8988T (cell line): ENCODE results near the gene E2F8.

Source experiments
- DNase-seq: peaks from one replicate; pipeline ENCODE4 v3.0.0; 2011

The E2F8 gene

DNA sequence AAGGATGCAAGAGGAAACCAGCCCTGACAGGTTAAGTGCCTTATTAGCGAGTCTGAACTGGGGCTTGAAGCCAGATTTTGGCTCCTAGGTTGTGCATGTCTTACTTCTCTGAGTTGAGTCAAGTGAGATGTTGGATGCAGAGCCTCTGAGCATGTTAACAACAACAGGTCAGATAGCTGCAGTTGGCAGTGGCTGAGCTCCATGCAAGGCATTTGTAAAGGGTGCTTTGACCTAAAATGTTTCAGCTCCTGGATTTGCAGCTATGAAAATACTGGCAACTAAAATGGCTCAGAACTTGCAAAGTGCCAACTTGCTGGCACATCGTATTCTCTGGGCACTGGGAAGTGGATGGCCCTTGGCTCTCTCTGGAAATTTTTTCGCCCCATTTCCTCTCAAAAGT is 22.5 kb downstream of the E2F8 start:
- DNase-seq = no peak

DNA sequence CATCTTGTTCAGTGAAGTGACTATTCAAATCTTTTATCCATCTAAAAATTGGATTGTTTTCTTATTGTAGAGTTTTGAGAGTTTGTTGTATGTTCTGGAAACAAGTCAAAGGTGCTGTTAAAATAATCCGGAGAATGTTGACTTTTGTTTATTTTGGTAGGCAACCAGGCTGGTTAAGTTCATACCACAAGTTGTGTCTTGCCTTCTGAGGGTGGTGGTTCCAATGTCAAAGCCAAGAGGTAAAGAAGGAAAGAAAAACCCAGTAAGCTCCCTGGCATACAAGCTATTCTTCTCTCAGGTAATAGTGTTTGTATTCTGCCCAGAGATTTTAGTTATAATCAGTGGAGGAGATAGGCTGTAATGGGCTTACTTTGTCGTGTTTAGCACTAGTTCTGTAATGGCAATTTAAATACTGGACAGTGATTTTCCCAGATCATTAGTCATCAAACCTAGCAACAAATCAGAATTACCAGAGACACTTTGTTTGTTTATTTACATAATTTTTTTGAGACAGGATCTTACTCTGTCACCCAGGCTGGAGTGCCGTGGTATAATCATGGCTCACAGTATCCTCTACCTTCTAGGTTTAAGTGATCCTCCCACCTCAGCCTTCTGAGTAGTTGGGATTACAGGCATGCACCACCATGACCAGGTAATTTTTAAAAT is 23.9 kb downstream of the E2F8 start:
- DNase-seq = no peak

DNA sequence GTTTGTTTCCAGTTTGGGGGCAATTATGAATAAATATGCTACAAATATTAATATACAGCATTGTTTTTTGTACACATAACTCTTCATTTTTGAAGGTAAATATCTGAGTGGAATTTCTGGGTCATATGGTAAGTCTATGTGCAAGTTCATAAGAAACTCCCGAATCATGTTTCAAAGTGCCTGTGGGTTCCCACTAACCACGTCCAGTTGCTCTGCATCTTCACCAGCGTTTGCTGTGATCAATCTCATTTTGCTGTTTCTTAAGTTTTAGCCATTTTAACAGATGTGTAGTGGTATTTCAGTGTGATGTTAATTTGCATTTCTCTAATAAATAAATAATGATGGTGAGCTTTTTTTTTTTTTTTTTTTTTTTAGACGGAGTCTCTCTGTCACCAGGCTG is 24.7 kb downstream of the E2F8 start:
- no peak for DNase-seq

DNA sequence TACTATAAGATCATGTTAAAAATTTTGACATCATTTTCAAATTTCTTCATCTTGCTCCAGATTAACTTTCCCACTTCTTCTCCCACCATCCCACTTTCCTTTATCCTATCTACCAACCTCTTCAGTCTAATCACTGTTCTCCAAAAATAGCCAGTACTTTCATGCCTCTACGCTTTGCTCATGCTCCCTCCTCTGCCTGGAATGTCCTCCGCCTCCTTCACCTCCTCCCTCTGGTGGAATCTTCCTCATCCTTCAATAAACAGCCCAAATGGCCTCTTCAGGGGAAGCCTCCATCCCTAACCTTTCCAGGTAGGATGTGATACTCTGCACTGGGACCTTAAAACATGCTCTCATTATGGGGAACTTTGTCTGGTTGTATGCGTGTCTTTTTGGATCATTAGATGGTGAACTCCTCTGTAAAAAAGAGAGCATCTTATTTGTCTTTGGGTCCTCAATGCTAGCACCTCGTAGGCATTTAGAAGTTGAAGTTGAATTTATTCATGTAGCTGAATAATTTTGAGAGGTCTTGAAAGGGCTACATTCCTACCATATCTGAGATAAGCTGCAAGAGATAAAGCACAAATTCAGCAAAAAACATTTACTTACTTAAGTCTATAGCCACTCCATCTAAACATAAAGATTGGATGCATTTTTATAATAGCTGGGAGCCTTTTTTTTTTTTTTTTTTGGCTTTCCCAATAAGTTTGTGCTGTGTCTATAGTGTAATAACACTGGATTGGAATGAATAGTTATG is 31.0 kb downstream of the E2F8 start:
- no peak for DNase-seq

DNA sequence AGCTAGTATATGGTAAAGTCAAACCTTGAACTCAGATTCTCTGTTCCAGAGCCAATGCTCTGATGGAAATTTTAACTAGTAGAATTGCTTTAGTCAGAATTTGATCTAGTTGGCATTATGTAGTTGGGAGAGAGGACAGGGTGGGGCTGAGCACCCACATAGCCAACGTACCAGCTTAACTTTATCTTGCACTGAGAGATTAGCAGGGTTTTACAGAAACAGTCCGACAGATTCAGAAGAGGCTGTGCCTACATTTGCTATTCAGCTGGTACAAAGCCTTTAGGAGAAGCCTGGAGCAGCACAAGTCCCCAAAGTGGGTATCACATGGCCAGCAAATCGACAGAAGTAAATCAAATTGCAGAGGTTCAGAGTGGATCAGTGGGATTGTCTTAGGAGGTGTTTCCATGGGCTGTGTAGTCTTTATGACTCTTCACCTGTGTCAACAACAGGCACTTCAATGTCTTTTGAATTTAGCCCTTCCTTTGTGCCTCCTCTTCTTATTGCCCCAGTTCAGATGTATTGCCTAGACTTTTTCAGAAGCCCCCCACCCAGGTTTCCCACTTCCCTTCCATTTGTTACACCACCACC is 31.7 kb downstream of the E2F8 start:
- no peak for DNase-seq

DNA sequence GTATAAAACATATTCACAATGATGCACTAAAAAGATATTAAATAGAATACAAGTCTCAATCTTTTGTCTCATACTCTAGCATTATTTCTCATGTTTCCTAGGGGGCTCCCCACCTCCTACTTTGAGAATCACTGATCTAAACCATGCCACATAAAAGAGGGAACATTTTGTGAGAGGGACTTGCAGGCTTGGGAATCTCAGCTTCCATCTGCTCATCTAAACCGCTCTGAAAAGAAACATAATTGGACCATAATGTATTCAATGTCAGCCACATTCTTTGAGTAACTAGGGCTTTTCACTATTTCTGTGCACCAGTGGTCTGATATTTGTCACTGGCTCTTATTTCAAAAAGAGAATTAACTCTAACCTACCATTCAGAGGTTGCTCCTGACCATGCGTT is 32.6 kb downstream of the E2F8 start:
- no peak for DNase-seq

DNA sequence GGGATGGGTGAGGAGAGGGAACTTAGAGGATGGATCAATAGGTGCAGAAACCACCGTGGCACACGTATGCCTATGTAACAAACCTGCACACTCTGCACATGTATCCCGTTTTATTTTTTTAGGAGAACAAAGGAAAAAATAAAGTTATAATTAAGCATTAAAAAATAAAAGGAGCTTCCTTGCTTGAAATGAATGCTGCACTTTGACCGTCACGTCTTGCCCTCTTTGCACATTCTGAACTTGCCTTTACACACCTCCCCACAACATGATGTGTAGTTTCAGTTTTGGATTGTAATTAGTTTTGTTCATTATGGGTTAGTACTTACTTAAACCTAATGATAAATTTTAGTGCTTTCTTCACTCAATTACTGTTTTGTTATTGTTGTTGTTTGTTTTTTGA is 35.9 kb downstream of the E2F8 start:
- DNase-seq = no peak

DNA sequence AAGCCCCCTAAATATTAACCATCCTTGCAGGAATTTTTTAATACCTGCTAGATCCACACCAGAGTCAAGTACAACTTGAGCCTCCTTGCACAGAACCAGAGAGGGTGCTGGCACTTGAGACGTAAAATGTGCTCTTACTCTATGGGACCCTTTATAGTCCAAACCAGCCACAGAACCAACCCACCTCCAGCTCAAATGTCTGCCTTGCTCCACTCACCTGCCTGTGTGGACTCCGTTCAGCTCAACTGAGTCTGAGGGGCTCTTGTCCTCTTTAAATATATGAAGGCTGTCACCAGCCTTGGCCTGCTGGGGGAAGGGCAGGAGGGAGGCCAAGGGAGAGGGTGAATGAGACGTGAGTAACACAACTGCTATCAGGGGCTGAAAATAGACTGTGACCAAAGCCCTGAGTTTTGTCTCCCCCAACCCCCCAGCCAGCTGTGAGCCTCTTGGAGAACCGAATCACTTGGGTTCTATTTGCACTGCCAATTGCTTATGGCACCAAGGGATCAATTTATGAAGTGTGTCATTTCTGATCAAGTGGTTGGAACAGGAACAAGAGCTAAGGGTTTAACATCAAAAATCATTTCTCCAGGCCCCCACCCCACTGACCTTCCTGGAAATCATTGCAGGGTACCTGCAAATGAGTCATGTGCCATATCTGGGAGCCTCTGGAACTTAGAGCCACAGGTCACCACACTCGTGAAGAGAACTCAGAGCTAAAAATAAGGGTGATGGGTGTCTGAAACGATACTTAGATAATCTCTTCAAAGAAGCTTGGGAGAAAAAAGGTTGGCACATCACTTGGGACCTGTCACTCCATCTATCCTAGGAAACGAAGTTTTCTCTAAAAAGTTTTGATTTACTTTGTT is 38.8 kb downstream of the E2F8 start, which contains the start of gene CSRP3:
TSS of gene CSRP3 (minus strand) at position 247 of the 869 bp plus-strand sequence. CDS start 9,535 bp downstream, outside the sequence.
- DNase-seq = no peak

DNA sequence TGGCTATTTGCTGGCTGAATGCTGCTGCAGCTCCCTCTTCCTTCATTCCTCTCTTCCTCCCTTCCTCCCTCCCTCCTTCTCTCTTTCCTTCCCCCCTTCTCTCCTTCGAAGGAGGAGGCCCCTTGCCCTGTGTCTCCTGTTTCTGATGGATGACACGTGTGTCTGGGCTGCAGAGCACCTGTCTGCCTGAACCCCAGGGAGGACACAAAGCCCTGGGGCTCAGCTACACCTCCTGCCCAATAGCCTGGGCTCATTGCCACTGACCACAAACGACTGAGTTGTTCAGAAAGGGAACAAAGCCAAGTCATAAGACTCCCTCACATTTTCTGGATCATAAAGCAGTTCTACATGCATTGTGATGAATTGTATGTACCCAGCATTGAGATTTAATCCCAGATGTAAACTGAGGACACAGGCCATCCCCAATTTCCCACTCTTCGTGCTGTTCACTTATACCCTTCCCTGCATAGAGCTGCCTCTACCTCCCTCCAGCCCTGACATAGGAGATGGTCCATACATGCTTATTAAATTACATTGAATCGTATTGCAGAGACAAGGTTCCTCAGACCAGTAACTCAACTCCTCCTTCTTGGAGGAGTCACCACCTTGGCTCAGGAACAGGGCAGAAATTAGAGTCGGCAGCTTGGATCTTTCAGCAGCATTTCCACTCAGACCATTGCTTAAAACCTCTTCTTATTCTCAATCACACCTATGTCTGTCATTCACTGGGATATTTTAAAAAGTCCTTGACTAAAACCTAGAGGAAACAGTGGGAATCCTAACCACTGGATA is 40.1 kb downstream of the E2F8 start:
- DNase-seq = no peak

DNA sequence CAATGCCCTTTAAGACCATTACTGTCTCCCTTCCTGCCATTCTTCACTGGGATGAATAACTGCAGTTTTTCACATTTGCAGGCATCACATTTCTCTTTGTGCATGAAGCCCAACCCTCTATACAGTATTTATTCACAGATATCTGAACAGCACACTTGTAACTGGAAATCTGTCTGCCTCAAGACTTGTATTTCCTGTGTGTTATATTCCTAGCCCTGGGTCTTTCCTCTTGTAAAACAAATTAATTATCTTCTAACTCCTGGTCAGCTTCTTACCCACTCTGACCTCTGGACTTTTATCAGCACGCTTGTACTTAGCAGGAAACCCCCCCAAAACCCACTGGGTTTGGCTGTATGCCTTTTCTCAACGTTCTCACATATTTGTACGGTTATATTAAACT is 41.0 kb downstream of the E2F8 start:
- DNase-seq = no peak

DNA sequence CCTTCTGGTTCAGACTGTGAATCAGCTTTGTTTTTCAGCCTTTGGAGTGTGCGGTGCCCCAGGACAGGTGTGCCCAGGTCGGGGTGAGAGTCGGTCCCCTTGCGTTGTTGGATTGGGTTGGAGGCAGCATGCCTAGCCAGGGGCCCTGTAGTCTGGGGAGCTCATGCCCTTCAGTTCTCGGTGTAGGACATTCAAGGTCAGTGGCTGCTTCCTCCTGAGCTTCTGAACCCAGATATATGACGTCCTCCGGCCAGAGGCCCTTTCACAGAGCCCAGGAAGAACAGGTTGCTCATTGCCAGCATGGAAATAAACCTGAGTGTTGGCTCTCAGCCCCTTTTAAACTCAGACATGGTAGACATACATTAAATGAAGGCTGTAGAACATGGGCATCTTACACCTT is 41.7 kb downstream of the E2F8 start:
- no peak for DNase-seq

DNA sequence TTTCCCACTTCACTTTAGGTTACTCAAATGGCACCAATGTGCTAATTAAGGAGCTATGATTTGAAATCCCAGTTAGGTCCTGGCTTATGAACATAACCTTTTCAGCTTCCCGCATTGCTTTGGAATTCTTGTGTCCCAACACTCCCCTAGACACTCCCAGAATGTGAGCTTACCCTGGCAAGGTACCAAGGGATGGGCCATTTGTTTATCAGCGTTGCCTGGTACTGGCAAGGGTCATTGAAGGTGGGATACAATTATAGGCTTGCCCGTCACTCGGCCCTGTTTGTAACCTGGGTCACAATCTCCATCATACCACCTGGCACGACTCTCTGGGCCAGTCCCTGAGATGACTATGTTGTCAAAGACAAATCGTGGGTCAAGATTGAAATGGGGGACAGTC is 44.3 kb downstream of the E2F8 start:
- DNase-seq = no peak

DNA sequence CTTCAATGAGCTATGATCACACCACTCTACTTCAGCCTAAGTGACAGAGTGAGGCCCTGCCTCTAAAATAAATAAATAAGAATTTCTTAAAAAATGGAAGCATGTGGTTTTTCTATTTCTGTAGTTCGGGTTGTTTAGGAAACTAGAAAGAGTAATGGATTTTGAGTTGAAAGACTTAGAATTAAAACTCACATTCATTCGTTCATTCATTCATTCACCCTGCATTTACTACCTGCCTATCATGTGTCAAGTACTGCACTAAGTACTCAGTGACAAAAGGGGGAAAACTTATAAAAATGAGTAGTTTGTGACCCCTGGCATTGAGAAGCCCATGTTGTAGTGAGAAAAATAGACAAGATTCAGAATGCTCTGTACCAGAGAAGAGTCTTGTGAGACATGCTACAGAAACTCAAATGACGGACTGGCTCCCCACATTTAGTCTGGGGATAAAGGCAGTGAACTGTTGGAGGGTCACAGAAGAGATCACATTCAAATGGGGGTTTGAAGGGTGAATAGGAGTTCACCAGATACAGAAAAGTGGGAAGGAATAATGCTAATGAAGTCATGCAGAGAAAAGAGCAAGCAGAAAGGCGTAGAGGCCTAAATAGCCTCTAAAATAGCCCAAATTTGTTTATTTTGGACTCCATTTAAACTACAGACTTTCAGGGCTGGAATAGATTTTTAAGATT is 46.0 kb downstream of the E2F8 start:
- no peak for DNase-seq

DNA sequence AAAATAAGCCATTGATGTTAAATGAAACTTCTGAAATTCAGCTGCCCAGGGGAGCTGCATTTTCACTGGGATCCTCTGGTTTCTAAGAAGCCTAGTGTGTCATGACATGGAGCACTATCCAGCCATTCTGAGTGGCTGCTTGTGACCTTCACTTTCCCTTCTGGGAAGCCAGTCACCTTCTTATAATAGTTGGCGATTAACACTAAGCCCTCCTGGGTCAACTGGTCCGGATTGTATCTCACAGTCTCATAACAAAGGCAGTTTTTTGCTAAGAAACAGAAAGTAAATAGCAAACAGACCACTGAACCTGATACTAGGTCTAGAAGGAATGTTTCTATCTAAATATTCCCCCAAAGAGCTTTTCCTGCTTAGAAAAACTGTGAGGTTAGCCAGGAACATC is 46.8 kb downstream of the E2F8 start:
- DNase-seq = no peak

DNA sequence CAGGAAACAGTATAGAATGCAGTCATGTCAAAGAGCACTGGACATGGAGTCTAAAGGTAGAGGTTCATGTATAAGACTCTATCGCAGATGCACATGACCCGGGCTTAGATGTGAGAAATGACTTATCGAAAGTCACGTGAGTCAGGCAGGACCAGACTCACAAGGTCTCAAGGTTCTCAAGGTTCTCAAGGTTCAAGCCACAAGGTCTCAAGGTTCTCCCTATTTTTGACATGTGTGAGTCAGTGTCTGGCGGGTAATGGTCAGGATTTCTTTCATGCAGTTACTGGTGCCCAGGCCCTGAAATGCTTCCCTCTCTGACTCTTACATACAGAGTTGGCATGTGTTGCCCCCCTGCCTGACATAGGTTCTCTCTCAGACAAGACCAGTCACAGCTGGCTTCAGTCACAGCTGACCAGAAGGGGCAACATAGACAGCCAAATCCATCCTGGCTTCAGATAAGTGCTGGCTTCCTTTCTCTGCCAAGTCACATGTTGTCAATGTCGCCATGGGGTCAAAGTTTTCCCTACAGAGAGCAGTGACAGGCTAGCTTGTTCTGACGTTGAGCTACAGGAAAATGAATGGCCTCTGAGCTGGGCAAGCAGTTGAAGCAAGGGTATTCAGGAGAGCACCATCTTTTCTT is 49.1 kb downstream of the E2F8 start:
- DNase-seq = no peak

DNA sequence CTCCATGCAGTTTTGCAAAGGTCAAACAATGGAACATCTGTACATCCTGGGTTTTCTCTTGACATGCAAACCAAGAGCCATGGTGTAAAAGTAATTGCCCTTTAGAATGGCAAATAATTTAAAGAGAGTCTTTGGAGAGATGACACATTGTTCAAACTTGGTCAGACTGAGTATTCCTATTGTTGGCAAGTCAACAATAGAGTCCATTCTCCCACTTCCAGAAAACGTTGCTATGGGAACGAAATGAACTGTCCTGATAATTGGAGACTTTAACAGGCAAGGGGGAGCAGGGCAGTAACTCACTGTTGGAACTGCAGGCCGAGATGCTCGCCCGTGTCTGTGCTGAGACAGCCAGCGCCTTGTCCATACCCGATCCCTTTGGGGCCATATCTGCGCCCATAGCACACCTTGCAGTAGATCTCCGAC is 52.9 kb downstream of the E2F8 start:
- DNase-seq = no peak

DNA sequence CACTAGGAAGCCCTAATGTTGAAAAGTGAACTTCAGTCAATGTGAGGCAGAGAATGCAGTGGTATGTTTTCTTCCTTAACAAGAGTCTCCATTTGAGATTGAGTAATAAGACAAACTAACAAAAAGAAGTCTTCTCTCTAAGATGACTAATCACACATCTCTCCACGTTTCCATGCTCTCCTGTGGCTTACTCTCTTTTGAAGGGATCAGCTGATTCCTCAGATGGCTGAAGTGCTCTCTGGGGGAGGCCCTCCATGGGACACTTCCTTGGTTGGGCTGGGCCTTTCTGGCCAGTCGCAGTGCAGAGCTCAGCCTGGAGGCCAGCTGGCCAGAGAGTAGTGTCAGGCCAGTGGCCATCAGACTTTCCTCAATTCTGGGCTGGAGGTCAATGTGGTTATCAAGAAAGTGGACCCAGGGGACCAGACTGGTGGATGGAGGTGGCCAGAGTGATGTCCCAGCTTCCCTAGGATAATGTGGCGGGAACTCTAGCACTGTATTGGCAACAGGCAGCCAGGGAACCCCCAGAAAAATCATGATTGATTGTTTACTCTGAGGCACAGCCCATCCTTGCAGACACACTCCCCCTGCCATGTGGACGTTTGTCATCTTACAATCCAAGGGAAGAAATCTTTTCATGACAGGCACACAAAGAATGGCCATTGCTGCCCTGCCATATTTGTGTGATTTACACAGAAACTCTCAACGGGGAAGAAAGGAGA is 53.5 kb downstream of the E2F8 start:
- no peak for DNase-seq

DNA sequence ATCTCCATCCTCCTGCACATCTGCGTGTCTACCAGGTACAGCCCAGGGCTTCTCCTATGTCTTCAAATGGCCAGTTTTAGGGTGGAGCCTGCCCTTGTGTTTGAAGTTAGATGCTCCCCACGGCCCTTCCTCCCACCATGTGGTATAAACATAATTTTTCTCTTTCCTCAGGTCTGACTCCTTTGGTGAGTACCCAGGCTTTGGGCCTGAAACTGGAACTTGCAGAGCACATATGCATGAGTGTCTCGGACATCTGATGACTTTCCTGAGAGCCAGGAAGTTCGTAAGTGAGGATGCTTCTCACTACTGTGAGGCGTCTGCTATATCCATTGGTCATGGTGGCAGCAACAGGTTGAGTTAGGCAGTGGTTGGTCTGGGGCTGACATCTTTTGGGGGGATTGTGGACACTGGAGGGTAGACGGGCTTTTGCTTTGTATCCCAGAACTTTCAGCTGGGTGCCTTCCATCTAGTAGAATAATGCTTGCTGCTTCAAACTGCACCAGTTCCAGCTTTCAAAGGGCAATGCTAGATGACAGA is 55.2 kb downstream of the E2F8 start:
- DNase-seq = no peak

DNA sequence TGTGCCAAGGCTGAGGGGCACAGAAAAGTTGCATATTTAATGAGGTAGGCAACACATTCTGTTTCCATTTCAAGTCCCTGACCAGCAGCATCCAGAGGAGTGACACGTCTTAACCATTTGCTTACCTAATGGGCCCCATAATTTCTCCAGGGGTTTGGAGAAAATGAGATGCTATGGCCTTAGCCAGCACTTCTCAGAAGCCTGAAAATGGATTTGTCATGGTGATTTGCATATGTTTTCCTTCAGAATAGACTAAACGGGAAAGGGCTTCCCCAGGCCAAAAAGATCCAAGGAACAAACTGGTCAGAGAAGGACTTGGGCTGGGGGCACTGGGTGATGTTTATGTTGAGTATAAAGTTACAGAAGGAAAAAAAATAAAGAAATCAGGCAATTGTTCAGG is 55.7 kb downstream of the E2F8 start:
- DNase-seq = no peak

DNA sequence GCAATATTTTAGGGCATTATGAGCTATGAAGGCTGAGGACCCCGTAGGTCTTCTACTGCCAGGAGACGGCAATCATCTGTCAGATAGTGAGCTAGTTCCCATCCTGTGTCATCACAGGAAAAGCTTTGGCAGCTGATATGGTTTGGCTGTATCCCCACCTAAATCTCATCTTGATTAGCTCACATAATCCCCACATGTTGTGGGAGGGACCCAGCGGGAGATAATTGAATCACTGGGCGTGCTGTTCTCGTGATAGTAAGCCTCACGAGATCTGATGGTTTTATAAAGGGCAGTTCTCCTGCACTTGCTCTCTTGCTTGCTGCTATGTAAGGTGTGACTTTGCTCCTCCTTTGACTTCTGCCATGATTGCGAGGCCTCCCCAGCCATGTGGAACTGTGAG is 57.1 kb downstream of the E2F8 start:
- no peak for DNase-seq
